Head of caudate nucleus (tissue), 42 donors: ENCODE data around the gene ABHD14A.

Experiments
- DNase-seq, 42 donors: peaks; one replicate each; pipeline versions ENCODE4 v3.0.0 to v3.0.0-alpha.2; 2020 to 2021; ENCODE audit warnings: mixed read lengths in 7 of 42
- intact Hi-C: fragments of 100-400 bp; cut with DNase I; formaldehyde crosslinking; loops from one replicate; pipeline ENCODE4 v1.15.0; 2022

ABHD14A gene

GRCh38 chr3:51938780-51939425, 36.0 kb upstream of the ABHD14A start:
- DNase-seq = peak in 2 of 42 donors; percentile 19
- intact Hi-C loops = no loop called here

- intact Hi-C loops = loop anchor here (5.0 kb wide), 2 partner anchors 56 to 211 kb away; partner anchors contain the start of genes POC1A and RPL29
These were observed 34.0 kb upstream of the ABHD14A start for GRCh38 chr3:51940648-51941462.

GRCh38 chr3:51941463-51941797, 33.4 kb upstream of the ABHD14A start:
- DNase-seq = no peak
- intact Hi-C loops = loop anchor here (5.0 kb wide), 2 partner anchors 56 to 211 kb away; partner anchors contain the start of genes POC1A and RPL29

More at GRCh38 chr3:51940648-51941462, 34.0 kb upstream of the ABHD14A start:
- DNase-seq = peak in 2 of 42 donors; percentile 11 to 27

- peak; percentile 99 to 100 (median 100) for DNase-seq
- intact Hi-C loops = loop anchor here (2.0 to 5.0 kb wide), 3 partner anchors 33 to 210 kb away; partner anchors contain the start of genes ABHD14A, ABHD14B, POC1A and RPL29
These were observed 32.9 kb upstream of the ABHD14A start, which contains the start of the genes PARP3 and RRP9 for GRCh38 chr3:51941798-51942602. Gene PARP3, plus strand, starts transcription at chr3:51942363. Its CDS starts 993 bp downstream, at chr3:51943356. Gene RRP9, minus strand, starts transcription at chr3:51941904. Its CDS starts 37 bp downstream, at chr3:51941867.

GRCh38 chr3:51942603-51943450, 32.0 kb upstream of the ABHD14A start:
- intact Hi-C loops = loop anchor here (2.0 to 5.0 kb wide), 3 partner anchors 32 to 209 kb away; partner anchors contain the start of genes ABHD14A, ABHD14B, POC1A and RPL29
- peak in 3 of 42 donors; percentile 17 to 31 (median 26) for DNase-seq

GRCh38 chr3:51943451-51944391, 31.1 kb upstream of the ABHD14A start:
- DNase-seq = peak in 2 of 42 donors; percentile 15 to 18
- intact Hi-C loops = loop anchor here (2.0 to 5.0 kb wide), 3 partner anchors 31 to 209 kb away; partner anchors contain the start of genes ABHD14A, ABHD14B, POC1A and RPL29

GRCh38 chr3:51944451-51945021, 30.3 kb upstream of the ABHD14A start:
- peak in 2 of 42 donors; percentile 2 to 5 for DNase-seq
- intact Hi-C loops = loop anchor here (5.0 kb wide), 2 partner anchors 53 to 208 kb away; partner anchors contain the start of genes POC1A and RPL29

GRCh38 chr3:51945031-51945840, 29.6 kb upstream of the ABHD14A start:
- intact Hi-C loops = no loop called here

GRCh38 chr3:51945926-51946705, 28.7 kb upstream of the ABHD14A start:
- intact Hi-C loops = no loop called here
- peak in 2 of 42 donors; percentile 5 to 8 for DNase-seq

More at GRCh38 chr3:51945031-51945840, 29.6 kb upstream of the ABHD14A start:
- peak in 2 of 42 donors; percentile 3 to 10 for DNase-seq

- intact Hi-C loops = no loop called here
- DNase-seq = peak in 2 of 42 donors; percentile 3 to 6
These were observed 28.1 kb upstream of the ABHD14A start for GRCh38 chr3:51946796-51947195.

- no peak for DNase-seq
- intact Hi-C loops = no loop called here
These were observed 27.5 kb upstream of the ABHD14A start for GRCh38 chr3:51947215-51947900.

- intact Hi-C loops = no loop called here
- no peak for DNase-seq
These were observed 26.8 kb upstream of the ABHD14A start for GRCh38 chr3:51948016-51948580.

GRCh38 chr3:51949121-51949520, 25.7 kb upstream of the ABHD14A start:
- intact Hi-C loops = no loop called here
- no peak for DNase-seq

GRCh38 chr3:51950899-51951298, 24.0 kb upstream of the ABHD14A start:
- DNase-seq = no peak
- intact Hi-C loops = no loop called here
